HG03354 (cell line): ENCODE measurements around the gene SEMA4D.

Source experiments
- ATAC-seq: cut with Tn5 transposase; IDR thresholded peaks from one replicate; pipeline ENCODE4 v1.9.1; 2021; ENCODE audit warnings: mild to moderate bottlenecking; ENCODE audit not compliant: unreplicated experiment, poor library complexity, severe bottlenecking

SEMA4D gene

DNA sequence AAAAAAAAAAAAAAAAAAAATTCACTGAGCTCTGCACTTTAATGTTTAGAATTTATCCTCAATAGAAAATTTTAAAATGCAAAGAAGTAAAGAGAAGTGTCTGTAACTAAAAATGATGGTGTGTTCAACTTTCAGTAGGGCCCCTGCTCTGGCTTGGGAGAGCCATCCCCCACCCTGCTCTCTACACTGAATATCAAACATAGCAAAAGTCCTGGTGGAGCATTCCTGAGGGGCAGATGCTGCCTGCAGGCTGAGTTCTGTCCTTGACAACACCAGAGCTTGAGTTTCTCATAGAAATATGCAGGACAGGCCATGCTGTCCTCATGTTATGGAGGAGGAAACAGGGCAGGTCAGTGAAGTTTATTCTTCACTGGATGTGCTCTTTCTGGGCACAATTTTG is 7.1 kb upstream of the SEMA4D start:
- no peak for ATAC-seq

DNA sequence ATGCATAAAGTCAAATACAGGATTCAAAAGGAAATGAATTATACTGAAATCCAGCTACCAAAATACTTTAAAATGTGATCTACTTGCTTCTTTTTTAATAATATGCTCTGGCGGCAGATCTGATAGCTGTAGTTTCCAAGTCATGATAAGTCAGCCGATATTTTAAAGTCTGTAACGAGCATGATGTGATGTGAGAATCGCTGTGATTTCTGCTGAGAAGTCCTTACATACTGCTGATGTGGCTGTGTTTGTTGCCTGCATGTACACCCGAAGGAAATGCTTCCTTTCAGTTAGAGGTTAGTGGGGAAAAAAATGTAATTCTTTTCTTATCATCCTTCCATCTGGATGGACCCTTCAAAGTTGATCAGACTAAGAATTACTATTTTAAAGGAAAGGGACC is 4.8 kb upstream of the SEMA4D start:
- ATAC-seq: no peak

DNA sequence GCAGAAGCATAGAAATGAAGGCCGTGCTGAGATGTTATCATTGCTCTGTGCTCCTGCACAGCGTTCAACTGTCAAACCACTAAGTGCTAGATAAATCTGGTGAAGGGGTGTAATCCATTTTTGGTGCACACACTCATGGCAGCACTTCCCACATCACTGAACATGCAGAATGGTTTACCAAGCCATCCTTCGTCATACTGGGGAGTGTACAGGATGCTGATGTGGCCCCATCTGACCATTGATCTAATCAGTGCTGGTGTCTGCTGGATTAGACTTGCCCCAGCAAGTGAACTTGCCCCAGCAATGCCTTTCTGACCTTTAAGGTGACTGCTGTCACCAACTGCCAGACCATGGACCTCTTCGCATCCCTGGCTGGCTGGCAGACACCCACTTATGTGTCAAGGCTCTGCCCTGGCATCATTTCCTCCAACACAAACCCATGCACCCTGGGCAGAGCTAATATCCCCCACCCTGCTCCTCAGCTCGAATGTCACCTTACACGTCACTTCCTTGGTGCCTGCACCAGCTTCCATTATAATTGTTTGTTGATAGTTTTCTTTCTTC is 4.2 kb upstream of the SEMA4D start:
- ATAC-seq: no peak

DNA sequence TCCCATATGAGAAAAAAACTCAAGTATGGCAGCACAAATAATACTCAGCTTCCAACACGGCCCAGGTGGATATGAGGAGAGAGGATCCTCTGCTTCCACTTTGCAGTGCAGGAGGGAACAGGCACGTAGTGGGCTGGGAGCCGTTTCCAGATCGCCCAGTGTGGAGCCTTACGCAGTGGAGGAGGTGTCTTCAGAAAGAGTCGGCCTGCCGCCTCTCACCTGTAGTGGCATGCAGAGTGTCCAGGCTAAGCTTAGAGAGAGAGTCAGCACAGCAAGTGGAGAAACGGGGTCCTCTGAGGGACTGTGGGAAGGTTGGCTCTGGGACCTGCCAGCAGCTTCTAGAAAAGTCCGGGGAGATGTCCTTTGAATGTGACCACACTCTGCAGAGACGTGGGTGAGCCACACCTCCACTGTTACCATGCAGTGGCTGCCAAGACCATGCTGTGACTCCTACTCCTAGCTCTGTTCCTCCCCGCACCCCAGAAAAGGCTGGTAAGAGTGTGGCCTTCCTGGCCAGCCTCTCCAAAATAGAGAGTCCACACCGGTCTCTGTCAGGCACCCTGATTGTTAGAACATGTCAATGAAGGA is 3.5 kb upstream of the SEMA4D start:
- ATAC-seq: no peak

DNA sequence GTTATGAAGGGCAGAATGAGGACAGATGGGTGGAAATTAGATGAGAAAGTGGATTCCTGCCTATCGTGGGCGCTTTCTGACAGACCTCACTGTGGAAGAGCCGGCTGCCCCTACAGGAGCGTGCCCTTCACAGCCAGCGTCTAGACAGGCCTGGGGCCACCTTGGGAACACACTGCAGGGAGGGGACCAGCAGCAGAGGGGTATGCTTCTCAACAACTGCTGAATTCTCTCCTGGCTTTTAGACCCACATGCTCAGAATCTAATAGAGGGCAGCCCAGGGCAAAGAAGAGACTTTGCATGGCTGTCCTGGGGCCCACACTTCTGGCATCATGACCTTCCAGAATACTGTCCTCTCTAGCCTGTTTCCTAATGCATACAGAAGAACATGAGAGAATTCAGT is 2.1 kb upstream of the SEMA4D start:
- no peak for ATAC-seq

DNA sequence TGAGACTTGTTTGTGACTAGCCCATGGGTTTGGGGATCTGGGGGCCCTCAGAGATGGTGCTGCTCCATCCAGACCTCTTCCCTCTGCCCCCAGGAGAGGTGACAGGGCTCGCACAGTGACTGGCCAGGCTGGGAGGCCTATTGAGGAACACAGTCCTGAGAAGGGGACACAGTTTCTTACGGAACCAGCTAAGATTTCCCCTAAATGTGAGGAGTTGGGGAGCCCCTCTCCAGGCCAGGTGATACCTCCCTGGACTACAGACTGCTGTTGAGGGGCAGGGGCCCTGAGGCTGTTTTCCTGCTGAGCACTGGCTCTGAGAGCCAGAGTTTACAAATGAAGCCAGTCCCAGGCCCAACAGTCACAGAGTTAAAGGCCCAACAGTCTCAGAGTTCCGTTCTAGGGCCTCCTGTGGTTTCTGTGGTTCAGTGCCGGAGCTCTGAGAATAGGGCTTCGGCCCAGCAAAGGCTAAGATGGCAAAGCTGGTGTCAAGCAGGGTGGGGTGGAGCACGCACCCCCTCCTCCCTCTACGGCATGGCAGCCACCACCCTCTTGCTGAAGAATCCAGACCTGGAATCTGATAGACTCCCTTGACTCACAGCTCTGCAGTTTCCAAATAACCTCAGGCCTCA is 1.1 kb upstream of the SEMA4D start:
- no peak for ATAC-seq

DNA sequence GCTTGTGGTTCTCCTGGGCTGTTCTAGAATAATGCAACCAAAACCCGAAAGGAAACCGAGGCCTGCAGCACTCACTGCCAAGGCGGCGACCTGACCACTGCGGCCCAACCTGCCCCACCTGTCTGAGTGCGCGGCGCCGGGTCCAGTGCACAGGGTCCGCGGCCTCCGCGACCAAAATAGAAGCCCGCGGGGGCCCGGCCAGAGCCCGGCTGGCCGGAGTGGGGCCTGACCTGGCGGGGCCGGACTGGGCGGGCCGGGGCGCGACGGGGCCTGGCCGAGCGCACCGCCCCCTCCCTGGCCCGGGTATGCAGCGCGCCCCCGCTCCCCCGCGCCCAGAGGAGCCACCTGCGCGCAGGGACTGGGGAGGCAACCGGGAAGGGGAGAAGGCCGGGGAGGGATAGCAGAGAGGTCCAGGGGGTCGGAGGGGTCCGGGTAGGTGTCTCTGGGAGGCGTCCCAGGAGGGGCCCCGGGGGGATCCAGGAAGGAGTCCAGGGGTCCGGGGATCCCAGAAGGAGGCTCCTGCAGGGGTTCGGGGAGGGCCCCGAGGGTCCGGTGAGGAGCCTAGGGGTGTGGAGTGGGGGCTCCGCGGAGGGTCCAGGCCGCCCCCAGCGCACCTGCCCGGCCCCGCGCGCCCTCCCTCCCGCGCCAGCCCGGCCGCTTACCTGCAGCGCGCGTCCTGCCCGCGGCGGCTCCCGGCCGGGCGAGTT is 503 bp downstream of the SEMA4D start:
- peak; percentile 46 for ATAC-seq

DNA sequence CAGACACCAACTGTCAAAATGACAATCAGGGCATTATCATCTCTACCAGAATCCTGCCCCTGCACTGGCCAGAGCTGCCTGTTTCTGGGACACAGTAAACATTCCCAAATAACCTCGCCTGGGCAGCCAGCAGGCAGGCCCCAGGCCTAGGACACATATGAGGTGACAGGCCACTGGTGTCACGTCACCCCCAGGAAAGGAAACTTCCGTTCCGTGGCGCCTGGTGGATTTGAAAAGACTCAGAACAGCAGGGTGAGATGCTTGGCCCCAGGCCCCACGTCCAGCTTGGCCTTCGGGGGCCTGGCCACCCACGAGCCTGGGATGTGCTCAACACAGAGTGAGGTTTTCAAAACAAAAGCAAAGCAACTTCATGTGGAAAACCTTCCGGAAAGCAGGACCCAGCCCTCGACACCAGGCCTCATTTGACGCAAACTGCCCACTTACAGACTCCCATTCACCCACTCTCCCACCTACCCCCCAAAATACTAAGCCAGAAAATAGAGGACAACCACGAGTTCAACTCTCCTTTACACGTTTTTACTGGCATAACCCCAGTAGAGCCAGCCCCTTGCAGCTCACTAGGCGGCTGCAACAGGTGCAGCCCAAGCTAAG is 1.2 kb downstream of the SEMA4D start:
- ATAC-seq: no peak

DNA sequence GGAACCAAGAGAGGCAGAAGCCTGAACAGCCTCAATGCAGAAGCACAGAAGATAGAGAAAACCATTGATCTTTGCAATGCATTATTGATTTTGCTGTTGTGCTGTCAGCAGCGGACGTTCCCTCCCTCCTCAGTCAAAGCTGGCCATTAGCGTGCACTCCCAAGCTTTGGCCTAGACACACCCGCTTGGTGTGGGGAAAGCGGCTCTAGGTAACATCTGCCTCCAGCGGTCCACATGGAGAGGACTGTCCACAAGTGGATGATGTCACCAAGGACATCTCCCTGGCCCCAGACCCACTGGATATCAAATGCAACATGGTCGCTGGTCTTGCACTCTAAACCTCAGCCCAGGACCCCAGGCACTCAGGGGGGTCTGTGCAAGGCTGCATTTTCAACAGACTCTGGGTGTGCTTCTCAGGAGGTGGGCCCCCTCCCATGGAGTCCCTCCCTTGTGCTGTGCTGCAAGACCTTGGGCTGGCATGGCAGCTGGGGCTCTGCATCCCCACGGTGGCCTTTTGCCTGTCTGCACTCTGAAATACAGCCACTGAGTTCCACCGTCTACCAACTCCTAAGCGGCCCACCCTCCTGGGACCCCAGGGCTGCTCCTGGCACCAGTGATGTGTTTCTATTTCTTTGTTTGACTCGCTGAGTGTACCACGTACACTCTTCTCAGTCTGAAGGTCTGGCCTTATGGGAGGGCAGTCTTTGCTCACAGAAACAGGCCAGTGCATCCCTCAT is 1.9 kb downstream of the SEMA4D start:
- no peak for ATAC-seq

DNA sequence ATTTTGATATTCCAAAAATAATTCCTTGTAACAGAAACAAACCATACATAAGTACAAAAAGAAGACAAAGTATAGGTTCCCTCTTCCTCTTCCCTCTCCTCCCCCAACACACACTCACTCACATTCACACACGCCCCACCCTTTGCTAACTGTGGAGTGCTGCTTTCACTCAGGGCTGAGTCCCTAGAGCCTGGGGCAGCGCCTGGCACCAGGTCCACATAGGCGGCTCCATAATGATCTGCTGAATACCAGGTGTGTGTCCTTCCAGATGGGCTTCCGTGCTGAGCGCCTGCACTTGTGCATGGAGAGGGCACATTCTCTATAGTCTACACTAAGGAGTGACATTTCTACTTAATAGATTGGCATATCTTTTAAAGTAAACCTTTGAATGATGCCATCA is 3.7 kb downstream of the SEMA4D start:
- ATAC-seq: no peak

DNA sequence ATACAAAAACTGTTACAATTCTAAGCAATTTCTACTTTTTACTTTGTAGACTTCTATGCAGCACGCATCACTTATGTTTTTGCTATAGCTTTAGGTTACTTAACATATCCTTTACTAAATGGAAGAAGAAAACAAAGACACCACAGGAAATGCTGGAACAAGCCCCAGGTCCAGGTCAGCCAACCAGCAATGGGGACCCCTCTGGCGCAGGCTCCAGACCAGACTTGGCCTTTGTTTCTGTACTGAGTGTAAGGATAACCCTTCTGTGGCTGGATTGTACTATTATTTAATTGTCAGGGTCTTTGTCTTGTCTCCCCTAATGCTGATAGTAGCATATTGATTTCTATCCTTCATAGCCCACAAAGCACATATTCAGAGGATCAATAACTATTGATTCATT is 4.2 kb downstream of the SEMA4D start:
- no peak for ATAC-seq

DNA sequence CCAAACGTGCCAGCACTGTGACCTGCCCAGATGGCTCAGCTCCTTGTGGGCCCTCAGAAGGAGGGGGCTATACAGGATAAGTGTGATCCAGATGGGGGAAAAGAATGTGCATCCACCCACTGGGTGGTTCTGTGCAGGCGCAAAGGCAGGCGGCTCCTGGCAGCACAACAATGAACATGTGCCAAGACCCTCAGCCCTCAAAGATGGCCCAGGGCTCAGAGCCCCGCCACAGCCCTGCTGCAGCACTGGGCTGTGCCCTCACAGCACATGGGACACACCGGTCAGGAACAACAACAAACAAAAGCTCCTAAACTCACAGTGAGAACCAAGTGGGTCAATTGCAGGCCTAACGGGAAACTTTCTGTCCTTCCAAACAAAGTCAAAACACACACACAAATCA is 4.7 kb downstream of the SEMA4D start:
- no peak for ATAC-seq

DNA sequence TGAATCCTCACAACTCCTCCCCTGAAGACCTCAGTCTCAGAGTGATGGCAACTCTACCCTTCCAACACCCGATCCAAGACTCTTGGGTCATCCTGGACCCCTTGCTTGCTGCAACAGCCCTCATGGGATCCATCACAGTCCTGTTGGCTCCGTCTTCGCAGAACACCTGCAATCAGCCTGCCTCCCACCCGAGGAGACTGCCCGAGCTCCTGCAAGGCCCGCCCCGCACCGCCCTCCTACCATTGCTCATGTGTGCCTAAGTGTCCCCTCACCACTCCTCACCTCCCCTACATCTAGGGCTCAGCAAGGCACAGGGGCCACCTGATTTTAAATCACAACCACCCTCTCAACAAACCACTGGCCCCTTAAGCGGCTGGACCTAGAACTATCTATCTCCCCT is 5.3 kb downstream of the SEMA4D start:
- no peak for ATAC-seq

DNA sequence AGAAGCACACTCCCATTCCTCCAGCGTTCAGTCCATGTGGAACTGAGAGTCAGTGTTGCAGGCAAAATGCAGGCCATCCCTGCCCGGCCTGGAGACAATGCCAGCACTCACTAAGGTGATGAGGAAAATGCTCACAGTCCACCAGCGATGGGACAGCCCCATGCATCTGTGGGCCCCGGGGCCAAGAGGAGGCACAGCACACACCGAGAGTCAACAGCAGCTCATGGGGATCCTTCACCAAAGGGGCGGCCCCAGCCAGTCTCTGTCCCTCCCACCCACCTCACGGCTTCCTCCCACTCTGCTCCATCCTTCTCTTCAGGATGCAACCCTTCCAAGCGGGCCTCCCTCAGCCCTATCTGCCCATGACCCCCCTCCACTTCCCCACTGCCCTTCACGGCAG is 6.2 kb downstream of the SEMA4D start:
- no peak for ATAC-seq

DNA sequence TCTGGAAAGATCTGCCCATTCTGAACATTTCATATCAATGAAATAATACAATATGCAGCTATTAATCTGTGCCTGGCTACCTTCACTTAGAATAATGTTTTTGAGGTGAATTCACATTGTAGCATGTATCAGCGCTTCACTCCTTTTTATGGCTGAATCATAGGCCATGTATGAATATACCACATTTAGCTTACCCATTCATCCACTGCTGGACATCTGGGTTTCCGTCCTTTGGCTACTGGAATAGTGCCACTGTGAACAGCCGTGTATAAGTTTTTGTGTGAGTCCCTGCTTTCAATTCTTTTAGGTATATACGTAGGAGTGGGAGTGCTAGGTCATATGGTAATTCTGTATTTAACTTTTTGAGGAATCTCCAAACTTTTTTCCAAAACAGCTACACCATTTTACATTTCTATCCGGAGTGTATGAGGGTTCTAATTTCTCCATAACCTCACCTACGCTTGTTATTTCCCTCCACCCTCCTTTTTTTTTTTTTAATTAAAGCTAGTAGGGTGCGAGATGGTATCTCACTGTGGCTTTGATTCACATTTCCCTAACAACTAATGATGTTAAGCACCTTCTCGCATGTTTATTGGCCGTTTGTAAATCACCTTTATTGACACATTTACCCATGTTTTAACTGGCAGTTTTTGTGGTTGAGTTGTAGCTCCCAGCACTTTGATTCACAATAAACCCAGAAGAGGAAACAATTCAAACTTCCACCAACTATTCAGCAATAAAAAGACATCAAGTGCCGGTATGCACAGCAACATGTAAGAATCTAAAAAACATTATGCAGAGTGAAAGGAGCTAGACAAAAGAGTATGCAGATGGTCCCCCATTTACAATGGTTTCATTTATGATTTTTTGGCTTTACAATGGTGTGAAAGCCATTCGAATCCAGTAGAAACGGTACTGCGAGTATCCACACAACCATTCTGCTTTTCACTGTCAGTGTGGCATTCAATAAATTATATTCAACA is 8.1 kb downstream of the SEMA4D start:
- ATAC-seq: no peak

DNA sequence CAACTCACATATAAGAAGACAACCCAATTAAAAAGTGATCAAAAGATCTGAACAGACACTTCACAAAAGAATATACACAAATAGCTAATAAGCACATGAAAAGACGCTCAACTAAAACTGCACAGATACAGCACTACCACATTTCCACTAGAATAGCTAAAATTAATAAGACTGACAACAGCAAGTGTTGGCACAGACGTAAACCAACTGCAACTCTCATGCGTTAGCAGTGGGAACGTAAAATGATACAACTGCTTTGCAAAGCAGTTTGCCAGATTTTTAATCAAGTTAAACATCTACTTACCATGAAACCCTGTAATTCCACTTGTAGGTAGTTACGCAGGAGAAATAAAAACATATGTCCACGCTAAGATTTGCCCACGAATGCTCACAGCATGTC is 9.0 kb downstream of the SEMA4D start:
- ATAC-seq: no peak

DNA sequence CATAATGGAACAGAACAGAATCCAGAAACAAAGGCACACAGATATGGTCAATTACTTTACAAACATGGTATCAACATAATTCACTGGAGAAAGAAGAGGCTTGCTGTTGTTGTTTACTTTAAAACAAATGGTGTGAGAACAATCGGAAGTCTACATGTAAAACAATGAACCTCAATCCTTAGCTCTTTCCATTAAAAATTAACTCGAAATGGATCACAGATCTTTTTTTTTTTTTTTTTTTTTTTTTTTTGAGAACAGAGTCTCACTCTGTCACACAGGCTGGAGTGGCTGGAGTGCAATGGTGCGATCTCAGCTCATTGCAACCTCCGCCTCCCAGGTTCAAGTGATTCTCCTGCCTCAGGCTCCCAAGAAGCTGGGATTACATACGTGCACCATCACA is 9.8 kb downstream of the SEMA4D start:
- no peak for ATAC-seq

DNA sequence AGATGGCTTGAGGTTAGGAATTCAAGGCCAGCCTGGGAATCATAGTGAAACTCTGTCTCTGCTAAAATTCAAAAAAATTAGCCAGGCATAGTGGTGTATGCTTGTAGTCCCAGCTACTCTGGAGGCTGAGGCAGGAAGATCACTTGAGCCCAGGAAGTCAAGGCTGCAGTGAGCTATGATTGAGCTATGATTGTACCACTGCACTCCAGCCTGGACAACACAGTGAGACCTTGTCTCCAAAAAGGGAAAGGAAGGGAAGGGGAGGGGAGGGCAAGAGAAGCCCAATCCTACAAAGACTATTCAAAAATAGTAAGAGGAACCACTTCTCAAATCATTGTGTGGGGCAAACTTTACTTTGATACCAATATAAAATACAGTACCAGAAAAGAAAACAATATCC is 11.2 kb downstream of the SEMA4D start:
- ATAC-seq: no peak
